Thyroid gland (tissue), 4 donors: ENCODE measurements around the gene PDCD7.
A peak's percentile ranks its signal among the peaks of the same experiment; 100 is the strongest.

Source experiments
- POLR2A ChIP-seq, 2 donors: fragments of 450-650 bp; IDR thresholded peaks; one replicate each; pipeline ENCODE4 v1.6.1; 2017; ENCODE audit warnings: antibody characterized with exemption in 2 of 2, mild to moderate bottlenecking in 2 of 2, moderate library complexity in 1 of 2
- TF ChIP-seq, protein P1 (sequence below), 6 experiments: fragments of 200-600 bp in 3 of 6; fragments of 450-650 bp in 3 of 6; sonication (generic) in 3 of 6; IDR thresholded peaks; one replicate each; pipeline ENCODE4 v1.5.1; 2016 to 2019; ENCODE audit warnings: antibody characterized with exemption in 6 of 6, mild to moderate bottlenecking in 2 of 6, inconsistent platforms in 1 of 6, moderate library complexity in 1 of 6

DNA sequence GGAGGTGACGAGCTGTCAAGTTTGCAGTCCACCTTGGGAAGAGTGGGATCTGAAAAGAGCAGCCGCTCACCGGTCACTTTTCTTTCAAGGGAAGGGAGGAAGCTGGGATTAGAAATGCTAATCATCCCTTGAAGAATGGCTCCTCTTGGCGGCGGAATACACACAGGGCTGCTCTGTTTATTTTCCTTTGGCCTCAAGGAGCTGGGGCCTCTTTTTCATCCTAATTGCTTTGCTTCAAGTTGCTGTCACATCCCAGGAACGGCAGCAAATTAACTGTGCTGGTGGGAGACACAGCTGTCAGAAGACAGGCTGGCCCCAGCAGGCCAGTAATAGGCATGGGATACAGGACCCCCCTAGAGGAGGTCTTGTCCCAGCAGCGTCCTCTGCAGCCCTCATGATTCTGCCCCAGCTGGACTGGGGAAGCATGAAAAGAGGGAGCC lies 50.3 kb downstream of the PDCD7 start:
- TF ChIP-seq, protein P1, sequence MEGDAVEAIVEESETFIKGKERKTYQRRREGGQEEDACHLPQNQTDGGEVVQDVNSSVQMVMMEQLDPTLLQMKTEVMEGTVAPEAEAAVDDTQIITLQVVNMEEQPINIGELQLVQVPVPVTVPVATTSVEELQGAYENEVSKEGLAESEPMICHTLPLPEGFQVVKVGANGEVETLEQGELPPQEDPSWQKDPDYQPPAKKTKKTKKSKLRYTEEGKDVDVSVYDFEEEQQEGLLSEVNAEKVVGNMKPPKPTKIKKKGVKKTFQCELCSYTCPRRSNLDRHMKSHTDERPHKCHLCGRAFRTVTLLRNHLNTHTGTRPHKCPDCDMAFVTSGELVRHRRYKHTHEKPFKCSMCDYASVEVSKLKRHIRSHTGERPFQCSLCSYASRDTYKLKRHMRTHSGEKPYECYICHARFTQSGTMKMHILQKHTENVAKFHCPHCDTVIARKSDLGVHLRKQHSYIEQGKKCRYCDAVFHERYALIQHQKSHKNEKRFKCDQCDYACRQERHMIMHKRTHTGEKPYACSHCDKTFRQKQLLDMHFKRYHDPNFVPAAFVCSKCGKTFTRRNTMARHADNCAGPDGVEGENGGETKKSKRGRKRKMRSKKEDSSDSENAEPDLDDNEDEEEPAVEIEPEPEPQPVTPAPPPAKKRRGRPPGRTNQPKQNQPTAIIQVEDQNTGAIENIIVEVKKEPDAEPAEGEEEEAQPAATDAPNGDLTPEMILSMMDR (IDR thresholded peaks at IDR 0.05): peak in 1 of 6 experiments; percentile 10
- TF ChIP-seq POLR2A (IDR thresholded peaks at IDR 0.05): no peak
